Mucosa of descending colon (tissue), 3 donors: Measurements from ENCODE around the gene BMP4. TPM values are rescaled to one million over a fixed set of nuclear protein-coding genes. Genes with fewer than 3 reads are reported as not detected.

ENCODE experiments used
- ATAC-seq: fragments of 200-7000 bp; cut with Tn5 transposase; one replicate; pipeline ENCODE4 v1.9.1; 2020; ENCODE audit warnings: mild to moderate bottlenecking, moderate library complexity
- DNase-seq, 3 donors: peaks; one replicate each; pipeline ENCODE4 v3.0.0-alpha.2; 2020
- H3K36me3 ChIP-seq: fragments of 200-600 bp; one replicate; pipeline ENCODE4 v1.8.0; 2021; ENCODE audit warnings: low read depth, mild to moderate bottlenecking
- H3K4me1 ChIP-seq: fragments of 200-600 bp; one replicate; pipeline ENCODE4 v1.8.0; 2021; ENCODE audit warnings: low read depth, mild to moderate bottlenecking
- H3K4me3 ChIP-seq: fragments of 200-600 bp; one replicate; pipeline ENCODE4 v1.8.0; 2021; ENCODE audit warnings: mild to moderate bottlenecking
- H3K9me3 ChIP-seq: fragments of 200-600 bp; one replicate; pipeline ENCODE4 v1.8.0; 2021; ENCODE audit warnings: mild to moderate bottlenecking
- intact Hi-C, 2 donors: fragments of 100-400 bp; cut with DNase I in 1 of 2; cut with micrococcal nuclease in 1 of 2; formaldehyde crosslinking; loops; one replicate each; pipeline versions ENCODE4 v1.11.0 to v1.11.1; 2022; cut with DNase I, micrococcal nuclease
- total RNA-seq, 3 donors: library from RNA; stranded (reverse); fragmentation: NEBNext Ultra II Directional in 2 of 3; extraction: Animal tissue kit (Norgen Biotek cat#: 25700) in 2 of 3; gene quantifications; one replicate each; pipeline versions ENCODE4 v1.2.1 to v1.2.4, GENCODE V29; 2021 to 2023
- TF ChIP-seq, protein P1 (sequence below): fragments of 200-600 bp; IDR thresholded peaks from one replicate; pipeline ENCODE4 v1.8.0; 2022; ENCODE audit warnings: antibody characterized with exemption, mild to moderate bottlenecking
- donor health status: DM: no; HTN: no; CAD: no; lungs with moderate emphysema.
- donor health status: DM: no; HTN: no; CAD: no.
- donor health status: DM: no; HTN: yes; CAD: no.

Gene BMP4
- total RNA-seq, 3 donors from 2014 or later, result 8.1 to 16.0 (median 15.6) TPM

DNA sequence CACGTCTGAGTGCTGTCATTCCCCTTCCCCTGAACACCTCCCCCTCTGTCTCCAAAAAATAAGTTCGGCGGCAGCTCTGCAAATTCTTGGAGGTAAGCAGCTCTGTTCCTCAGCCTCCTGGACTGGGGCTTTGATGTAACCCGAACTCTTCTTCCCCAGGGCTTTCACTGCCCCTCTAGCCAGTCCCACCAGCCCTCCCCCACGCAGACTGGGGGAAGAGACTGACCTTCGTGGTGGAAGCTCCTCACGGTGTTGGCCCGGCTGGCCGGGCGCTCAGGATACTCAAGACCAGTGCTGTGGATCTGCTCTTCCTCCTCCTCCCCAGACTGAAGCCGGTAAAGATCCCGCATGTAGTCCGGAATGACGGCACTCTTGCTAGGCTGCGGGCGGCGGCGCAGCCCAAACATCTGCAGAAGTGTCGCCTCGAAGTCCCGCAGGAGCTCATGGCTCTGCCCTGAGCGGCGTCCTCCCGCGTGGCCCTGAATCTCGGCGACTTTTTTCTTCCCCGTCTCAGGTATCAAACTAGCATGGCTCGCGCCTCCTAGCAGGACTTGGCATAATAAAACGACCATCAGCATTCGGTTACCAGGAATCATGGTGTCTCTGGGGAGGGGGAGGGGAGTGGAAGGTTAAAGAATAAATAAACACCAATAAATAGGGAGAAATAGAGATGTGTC is 4.9 kb downstream of the BMP4 start:
- H3K9me3 ChIP-seq, result no peaks in the 10 kb centered on the region
- ATAC-seq (no peak), DNase-seq (peak in 1 of 3 donors; percentile 30)
- intact Hi-C loops, result no loop called here
- H3K4me1 ChIP-seq, result peaks cover 32% of the 10 kb centered on the region
- no peaks in the 10 kb centered on the region for H3K36me3 ChIP-seq
- no peak overlapping the region for H3K4me3 ChIP-seq
- TF ChIP-seq, protein P1, sequence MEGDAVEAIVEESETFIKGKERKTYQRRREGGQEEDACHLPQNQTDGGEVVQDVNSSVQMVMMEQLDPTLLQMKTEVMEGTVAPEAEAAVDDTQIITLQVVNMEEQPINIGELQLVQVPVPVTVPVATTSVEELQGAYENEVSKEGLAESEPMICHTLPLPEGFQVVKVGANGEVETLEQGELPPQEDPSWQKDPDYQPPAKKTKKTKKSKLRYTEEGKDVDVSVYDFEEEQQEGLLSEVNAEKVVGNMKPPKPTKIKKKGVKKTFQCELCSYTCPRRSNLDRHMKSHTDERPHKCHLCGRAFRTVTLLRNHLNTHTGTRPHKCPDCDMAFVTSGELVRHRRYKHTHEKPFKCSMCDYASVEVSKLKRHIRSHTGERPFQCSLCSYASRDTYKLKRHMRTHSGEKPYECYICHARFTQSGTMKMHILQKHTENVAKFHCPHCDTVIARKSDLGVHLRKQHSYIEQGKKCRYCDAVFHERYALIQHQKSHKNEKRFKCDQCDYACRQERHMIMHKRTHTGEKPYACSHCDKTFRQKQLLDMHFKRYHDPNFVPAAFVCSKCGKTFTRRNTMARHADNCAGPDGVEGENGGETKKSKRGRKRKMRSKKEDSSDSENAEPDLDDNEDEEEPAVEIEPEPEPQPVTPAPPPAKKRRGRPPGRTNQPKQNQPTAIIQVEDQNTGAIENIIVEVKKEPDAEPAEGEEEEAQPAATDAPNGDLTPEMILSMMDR, result no peak

DNA sequence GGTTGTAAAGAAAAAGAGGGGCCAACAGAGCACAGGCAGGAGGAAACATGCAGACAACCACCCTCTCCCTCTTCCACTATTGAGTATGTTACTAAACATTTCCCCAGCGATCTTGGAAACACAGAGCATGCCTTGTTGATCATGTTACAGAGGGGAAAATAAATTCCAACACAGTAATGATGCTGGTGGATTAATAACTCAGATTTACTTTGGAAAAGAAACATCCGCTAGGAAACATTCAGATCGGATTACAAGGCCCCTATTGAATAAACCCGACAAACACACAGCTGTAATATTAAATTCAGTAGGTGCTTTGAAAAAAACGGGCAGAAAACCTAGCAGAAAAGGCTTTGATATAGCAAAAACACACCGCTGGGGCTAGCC is 5.4 kb downstream of the BMP4 start:
- ATAC-seq (no peak), DNase-seq (no peak)
- Histone ChIP-seq H3K9me3 (no peaks in the 10 kb centered on the region), H3K36me3 (no peaks in the 10 kb centered on the region), H3K4me1 (peaks cover 26% of the 10 kb centered on the region), H3K4me3 (no peak overlapping the region)
- intact Hi-C loops, result no loop called here
- TF ChIP-seq, protein P1, result no peak

- no peaks in the 10 kb centered on the region for H3K9me3 ChIP-seq
- no peak for DNase-seq
- no peaks in the 10 kb centered on the region for H3K36me3 ChIP-seq
- no peak for ATAC-seq
- TF ChIP-seq, protein P1, result no peak
- intact Hi-C loops, result no loop called here
- H3K4me3 ChIP-seq, result no peak overlapping the region
- peaks cover 16% of the 10 kb centered on the region for H3K4me1 ChIP-seq
Observed at GRCh38 chr14:53950031-53950793, 6.4 kb downstream of the BMP4 start.

DNA sequence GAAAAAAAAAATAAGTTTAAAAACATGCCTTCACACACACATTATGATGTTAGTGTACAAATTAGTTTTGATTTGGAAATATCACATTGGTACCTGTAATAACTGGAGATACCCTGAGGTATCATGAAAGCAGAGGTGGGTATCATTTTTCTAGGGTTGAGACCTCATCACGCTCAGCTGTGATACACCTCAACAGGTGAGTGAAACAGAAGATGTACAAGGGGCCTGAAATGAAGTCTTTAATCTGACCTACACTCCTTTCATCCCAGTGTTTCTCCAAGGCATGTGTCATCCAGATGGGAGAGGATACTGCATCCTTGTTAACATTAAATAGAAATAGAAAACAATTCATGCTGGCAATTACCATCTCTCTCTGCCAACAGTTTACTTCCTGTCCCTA is 7.4 kb downstream of the BMP4 start:
- intact Hi-C loops, result no loop called here

DNA sequence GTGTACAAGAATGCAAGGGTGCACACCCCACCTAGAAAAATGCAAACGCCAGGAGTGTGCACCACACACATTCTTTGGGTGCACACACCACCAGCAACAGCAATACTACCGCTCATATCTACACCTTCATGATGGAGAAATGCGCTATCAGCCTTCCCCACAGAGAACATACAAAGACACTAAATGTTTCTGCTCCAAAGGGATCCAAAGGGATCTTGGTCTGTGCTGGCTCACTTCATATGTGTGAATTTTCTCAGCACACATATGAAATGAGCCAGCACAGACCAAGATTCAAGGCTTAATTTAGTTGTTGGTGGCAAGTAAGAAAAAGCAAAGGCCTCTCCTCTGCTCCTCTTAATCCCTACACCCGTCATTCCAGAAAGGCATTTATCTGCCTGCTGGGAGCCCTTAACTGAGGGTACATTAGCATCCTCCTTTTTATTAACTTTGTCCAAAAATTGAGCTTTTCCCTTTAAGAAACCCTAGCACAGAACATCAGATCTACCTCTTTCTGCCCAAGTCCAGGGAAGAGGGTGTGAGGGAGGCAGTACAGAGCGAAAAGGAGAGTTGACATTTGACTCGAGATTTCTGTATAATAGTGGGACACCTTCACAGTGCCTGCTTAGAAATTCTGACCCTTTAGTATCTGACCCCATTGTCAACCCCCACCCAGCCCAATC is 8.3 kb downstream of the BMP4 start:
- intact Hi-C loops, result no loop called here
- H3K4me1 ChIP-seq, result no peaks in the 10 kb centered on the region
- ATAC-seq, result no peak
- no peak overlapping the region for H3K4me3 ChIP-seq
- DNase-seq, result no peak
- H3K36me3 ChIP-seq, result no peaks in the 10 kb centered on the region
- H3K9me3 ChIP-seq, result no peaks in the 10 kb centered on the region
- TF ChIP-seq, protein P1, result no peak

More for the DNA sequence above, 7.4 kb downstream of the BMP4 start:
- DNase-seq, result no peak
- Histone ChIP-seq H3K4me1 (peaks cover 6% of the 10 kb centered on the region), H3K36me3 (no peaks in the 10 kb centered on the region), H3K9me3 (no peaks in the 10 kb centered on the region), H3K4me3 (no peak overlapping the region)
- TF ChIP-seq, protein P1, result no peak
- ATAC-seq, result no peak
